ENCODE data around the gene SLC9A5. TPM values are rescaled to one million over a fixed set of nuclear protein-coding genes. Genes with fewer than 3 reads are reported as not detected.

SLC9A5 gene
- total RNA-seq, 2 experiments from 2014 or later, result 3.5 to 4.5 TPM

GRCh38 chr16:67238278-67238575 lies 10.6 kb upstream of the SLC9A5 start:
- Mint-ChIP-seq H3K27ac (no peak overlapping the region), H3K4me3 (no peak overlapping the region), H3K36me3 (peaks cover 25% of the 10 kb centered on the region), H3K27me3 (no peaks in the 10 kb centered on the region), H3K4me1 (peaks cover 25% of the 10 kb centered on the region), H3K9me3 (no peaks in the 10 kb centered on the region)
- ATAC-seq (ENCODE audit: low read depth), result no peak
- DNase-seq, result no peak
- POLR2A ChIA-PET, result interaction anchor here (3.2 kb wide), 1 partner anchor 11 kb away, joined by 14 read pairs; the partner anchor contains the start of gene TMEM208

GRCh38 chr16:67238806-67239470 lies 9.8 kb upstream of the SLC9A5 start:
- H3K4me1 Mint-ChIP-seq, result peaks cover 30% of the 10 kb centered on the region
- POLR2A ChIA-PET, result interaction anchor here (3.2 kb wide), 1 partner anchor 12 kb away, joined by 14 read pairs; the partner anchor contains the start of gene TMEM208
- H3K27ac Mint-ChIP-seq, result no peak overlapping the region

GRCh38 chr16:67240506-67240905 lies 8.3 kb upstream of the SLC9A5 start:
- Mint-ChIP-seq H3K4me1 (peaks cover 44% of the 10 kb centered on the region), H3K4me3 (no peak overlapping the region), H3K27me3 (no peaks in the 10 kb centered on the region), H3K9me3 (no peaks in the 10 kb centered on the region), H3K36me3 (peaks cover 23% of the 10 kb centered on the region), H3K27ac (peak overlapping the region; percentile 25)
- ATAC-seq (ENCODE audit: low read depth), result no peak
- POLR2A ChIA-PET, result no interaction called here
- DNase-seq, result no peak

More at GRCh38 chr16:67238806-67239470, 9.8 kb upstream of the SLC9A5 start:
- Mint-ChIP-seq H3K9me3 (no peaks in the 10 kb centered on the region), H3K27me3 (no peaks in the 10 kb centered on the region), H3K4me3 (no peak overlapping the region), H3K36me3 (peaks cover 23% of the 10 kb centered on the region)
- ATAC-seq (ENCODE audit: low read depth) (no peak), DNase-seq (no peak)

- Mint-ChIP-seq H3K4me3 (no peak overlapping the region), H3K27ac (peak overlapping the region; percentile 85), H3K4me1 (peaks cover 41% of the 10 kb centered on the region), H3K36me3 (peaks cover 19% of the 10 kb centered on the region), H3K9me3 (no peaks in the 10 kb centered on the region), H3K27me3 (no peaks in the 10 kb centered on the region)
- DNase-seq (no peak), ATAC-seq (ENCODE audit: low read depth) (no peak)
- POLR2A ChIA-PET, result interaction anchor here (9.4 kb wide), 1 partner anchor 13 kb away, joined by 130 read pairs; the partner anchor contains the start of gene TMEM208
Measured at GRCh38 chr16:67241008-67241900, 7.5 kb upstream of the SLC9A5 start.

GRCh38 chr16:67242138-67242730 lies 6.5 kb upstream of the SLC9A5 start:
- no peak for DNase-seq
- no peaks in the 10 kb centered on the region for H3K9me3 Mint-ChIP-seq
- POLR2A ChIA-PET, result interaction anchor here (9.4 kb wide), 1 partner anchor 14 kb away, joined by 130 read pairs; the partner anchor contains the start of gene TMEM208
- H3K36me3 Mint-ChIP-seq, result peaks cover 11% of the 10 kb centered on the region
- peak overlapping the region; percentile 85 for H3K27ac Mint-ChIP-seq
- no peak overlapping the region for H3K4me3 Mint-ChIP-seq
- ATAC-seq (ENCODE audit: low read depth), result no peak
- H3K4me1 Mint-ChIP-seq, result peaks cover 40% of the 10 kb centered on the region
- no peaks in the 10 kb centered on the region for H3K27me3 Mint-ChIP-seq

- no peaks in the 10 kb centered on the region for H3K9me3 Mint-ChIP-seq
- H3K27ac Mint-ChIP-seq, result peak overlapping the region; percentile 96
- H3K4me3 Mint-ChIP-seq, result no peak overlapping the region
- no peaks in the 10 kb centered on the region for H3K27me3 Mint-ChIP-seq
- H3K4me1 Mint-ChIP-seq, result peaks cover 40% of the 10 kb centered on the region
- peaks cover 7% of the 10 kb centered on the region for H3K36me3 Mint-ChIP-seq
- DNase-seq (no peak), ATAC-seq (ENCODE audit: low read depth) (no peak)
- POLR2A ChIA-PET, result interaction anchor here (2.3 to 9.4 kb wide), 3 partner anchors 8 to 51 kb away, joined by 11 to 130 read pairs (median 17); partner anchors contain the start of gene TMEM208
Measured at GRCh38 chr16:67243481-67243880, 5.3 kb upstream of the SLC9A5 start.

- Mint-ChIP-seq H3K27me3 (peaks cover 4% of the 10 kb centered on the region), H3K4me1 (peaks cover 44% of the 10 kb centered on the region), H3K36me3 (peaks cover 6% of the 10 kb centered on the region), H3K9me3 (no peaks in the 10 kb centered on the region), H3K27ac (peak overlapping the region; percentile 96), H3K4me3 (peak overlapping the region; percentile 82)
- DNase-seq (peak; percentile 72), ATAC-seq (ENCODE audit: low read depth) (peak; percentile 74)
- POLR2A ChIA-PET, result interaction anchor here (0.5 to 9.4 kb wide), 9 partner anchors 9 to 248 kb away, joined by 3 to 130 read pairs (median 6); partner anchors contain the start of genes MATCAP1, PLEKHG4 and TMEM208
Measured at GRCh38 chr16:67244387-67245185, 4.2 kb upstream of the SLC9A5 start.

GRCh38 chr16:67245186-67245585 lies 3.6 kb upstream of the SLC9A5 start:
- Mint-ChIP-seq H3K27me3 (peaks cover 10% of the 10 kb centered on the region), H3K4me1 (peaks cover 47% of the 10 kb centered on the region), H3K9me3 (no peaks in the 10 kb centered on the region), H3K36me3 (peaks cover 5% of the 10 kb centered on the region), H3K4me3 (peak overlapping the region; percentile 82), H3K27ac (peak overlapping the region; percentile 96)
- ATAC-seq (ENCODE audit: low read depth) (no peak), DNase-seq (no peak)
- POLR2A ChIA-PET, result interaction anchor here (1.0 to 9.4 kb wide), 6 partner anchors 10 to 232 kb away, joined by 3 to 130 read pairs (median 10); partner anchors contain the start of gene TMEM208

DNA sequence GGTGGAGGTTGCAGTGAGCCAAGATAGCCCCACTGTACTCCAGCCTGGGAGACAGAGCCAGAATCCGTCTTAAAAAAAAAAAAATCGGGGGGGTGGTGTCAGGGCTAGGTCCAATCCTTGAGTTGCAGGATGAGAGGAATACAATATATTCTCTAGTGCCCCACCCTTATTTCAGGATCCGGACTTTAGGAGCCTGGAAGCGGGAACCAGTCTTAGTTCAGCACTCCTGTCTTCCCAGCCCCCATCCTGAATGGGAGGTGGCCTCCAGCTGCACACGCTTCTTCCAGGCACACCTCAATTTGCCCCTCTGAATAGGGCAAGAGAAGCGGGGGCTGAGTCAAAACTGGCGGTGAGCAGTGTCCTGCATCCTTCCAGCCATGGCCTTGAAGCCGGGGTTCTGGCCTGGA lies 3.1 kb upstream of the SLC9A5 start:
- peaks cover 48% of the 10 kb centered on the region for H3K4me1 Mint-ChIP-seq

DNA sequence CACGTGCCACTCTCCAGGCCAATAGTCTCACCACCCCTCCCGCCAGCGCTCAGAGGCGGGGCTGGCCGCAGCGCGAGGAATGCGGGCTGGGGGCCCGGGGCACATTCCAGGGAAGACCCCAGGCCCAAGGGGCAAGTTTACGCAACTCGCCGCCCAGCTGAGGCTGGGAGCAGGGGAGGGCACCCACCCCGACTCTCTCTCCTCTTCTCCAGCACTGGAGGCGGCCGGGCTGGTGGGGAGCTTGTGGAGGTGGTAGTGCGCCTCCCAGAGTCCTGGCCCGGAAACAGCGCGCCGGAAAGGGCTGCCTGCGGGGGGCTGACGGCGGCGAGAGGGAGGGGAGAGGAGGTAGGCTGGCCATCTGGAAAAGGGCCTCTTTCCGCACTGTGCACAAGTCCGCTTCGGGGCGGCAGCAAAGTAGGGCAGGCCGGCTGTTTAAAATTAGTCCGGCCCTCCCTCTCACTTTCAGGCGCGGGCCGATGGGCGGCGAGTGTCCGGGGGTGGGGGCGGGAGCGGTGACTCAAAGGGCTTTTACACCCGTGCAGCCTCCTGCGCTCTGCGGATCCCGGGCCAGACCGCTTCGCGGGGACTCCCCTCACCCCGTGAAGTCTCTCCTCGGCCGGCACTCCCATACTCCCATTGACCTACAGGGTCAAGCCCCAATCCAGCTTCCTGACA lies 2.6 kb upstream of the SLC9A5 start:
- ATAC-seq (ENCODE audit: low read depth) (peak; percentile 11), DNase-seq (peak; percentile 76)
- Mint-ChIP-seq H3K4me3 (peak overlapping the region; percentile 82), H3K4me1 (peaks cover 46% of the 10 kb centered on the region), H3K9me3 (no peaks in the 10 kb centered on the region), H3K27me3 (peaks cover 13% of the 10 kb centered on the region), H3K36me3 (peaks cover 5% of the 10 kb centered on the region), H3K27ac (peak overlapping the region; percentile 90)
- POLR2A ChIA-PET, result interaction anchor here (0.5 to 9.4 kb wide), 11 partner anchors 9 to 357 kb away, joined by 3 to 130 read pairs (median 4); partner anchors contain the start of genes PLEKHG4 and TMEM208

More for the DNA sequence above, 3.1 kb upstream of the SLC9A5 start:
- POLR2A ChIA-PET, result interaction anchor here (1.0 to 9.4 kb wide), 7 partner anchors 10 to 232 kb away, joined by 3 to 130 read pairs (median 10); partner anchors contain the start of gene TMEM208
- Mint-ChIP-seq H3K36me3 (peaks cover 5% of the 10 kb centered on the region), H3K4me3 (peak overlapping the region; percentile 82), H3K9me3 (no peaks in the 10 kb centered on the region), H3K27me3 (peaks cover 13% of the 10 kb centered on the region), H3K27ac (peak overlapping the region; percentile 96)
- DNase-seq, result no peak
- ATAC-seq (ENCODE audit: low read depth), result no peak

GRCh38 chr16:67246756-67247191 lies 2.0 kb upstream of the SLC9A5 start:
- POLR2A ChIA-PET, result interaction anchor here (0.5 to 9.4 kb wide), 11 partner anchors 10 to 357 kb away, joined by 3 to 130 read pairs (median 4); partner anchors contain the start of genes PLEKHG4 and TMEM208
- H3K27me3 Mint-ChIP-seq, result peaks cover 13% of the 10 kb centered on the region

More at GRCh38 chr16:67246756-67247191, 2.0 kb upstream of the SLC9A5 start:
- ATAC-seq (ENCODE audit: low read depth) (no peak), DNase-seq (no peak)
- Mint-ChIP-seq H3K36me3 (peaks cover 2% of the 10 kb centered on the region), H3K27ac (peak overlapping the region; percentile 90), H3K4me3 (peak overlapping the region; percentile 82), H3K4me1 (peaks cover 43% of the 10 kb centered on the region), H3K9me3 (no peaks in the 10 kb centered on the region)
